CD4-positive, alpha-beta T cell (primary cell): ENCODE results near the gene IFT57. TPM values are rescaled to one million over a fixed set of nuclear protein-coding genes. Genes with fewer than 3 reads are reported as not detected.
A peak's percentile ranks its signal among the peaks of the same experiment; 100 is the strongest.

Experiments used
- ATAC-seq: fragments of 200-7000 bp; cut with Tn5 transposase; one replicate; pipeline ENCODE4 v1.10.0; 2022; ENCODE audit warnings: mild to moderate bottlenecking; ENCODE audit not compliant: poor library complexity
- CTCF ChIA-PET: fragments of 350-600 bp; sonication (Branson Sonifier 250); formaldehyde crosslinking; loops from one replicate; lab custom pipeline; 2021; ENCODE audit warnings: antibody characterized with exemption, inconsistent platforms; lab: Charles Lee
- POLR2A ChIA-PET: fragments of 350-600 bp; sonication (Branson Sonifier 250); formaldehyde crosslinking; loops from one replicate; lab custom pipeline; 2021; ENCODE audit warnings: antibody characterized with exemption, inconsistent platforms; lab: Charles Lee
- DNase-seq, 14 experiments: peaks; one replicate each; pipeline ENCODE4 v3.0.0-alpha.2; 2013 to 2020; ENCODE audit warnings: mixed read lengths in 2 of 14
- H3K27ac ChIP-seq, 2 donors: one replicate each; pipeline versions ENCODE4 v1.5.1 to v1.7.0; 2013; ENCODE audit warnings: low read length in 2 of 2, low read depth in 1 of 2, mild to moderate bottlenecking in 1 of 2
- H3K27me3 ChIP-seq, 2 experiments: 1 replicate in 1 of 2; 2 replicates in 1 of 2; pipeline versions ENCODE4 v1.6.1 to v1.7.0; 2013; ENCODE audit warnings: low read length in 2 of 2, control low read depth in 1 of 2, mild to moderate bottlenecking in 1 of 2, moderate library complexity in 1 of 2; ENCODE audit not compliant: insufficient read depth in 2 of 2, control insufficient read depth in 1 of 2
- H3K36me3 ChIP-seq: one replicate; pipeline ENCODE4 v1.6.1; 2013; ENCODE audit warnings: low read length, control low read depth; ENCODE audit not compliant: insufficient read depth
- H3K4me1 ChIP-seq: one replicate; pipeline ENCODE4 v1.6.1; 2013; ENCODE audit warnings: low read length, control low read depth; ENCODE audit not compliant: insufficient read depth
- H3K4me3 ChIP-seq: one replicate; pipeline ENCODE4 v1.5.1; 2013; ENCODE audit warnings: mild to moderate bottlenecking, low read length, moderate library complexity
- H3K9me3 ChIP-seq, 2 experiments: 1 replicate in 1 of 2; 2 replicates in 1 of 2; pipeline versions ENCODE4 v1.6.1 to v1.7.0; 2013; ENCODE audit warnings: low read length in 2 of 2, mild to moderate bottlenecking in 2 of 2, control low read depth in 1 of 2, moderate library complexity in 1 of 2; ENCODE audit not compliant: control insufficient read depth in 1 of 2, insufficient read depth in 1 of 2
- H3K27ac Mint-ChIP-seq: one replicate; pipeline ENCODE4 v1.8.0; 2020; ENCODE audit warnings: mixed read lengths
- H3K27me3 Mint-ChIP-seq: one replicate; pipeline ENCODE4 v1.8.0; 2021; ENCODE audit warnings: mixed read lengths
- H3K36me3 Mint-ChIP-seq: one replicate; pipeline ENCODE4 v1.8.0; 2021; ENCODE audit warnings: low read depth, mixed read lengths
- H3K4me1 Mint-ChIP-seq: one replicate; pipeline ENCODE4 v1.8.0; 2021; ENCODE audit warnings: low read depth, mixed read lengths
- H3K4me3 Mint-ChIP-seq: one replicate; pipeline ENCODE4 v1.8.0; 2020; ENCODE audit warnings: mild to moderate bottlenecking, mixed read lengths
- H3K9me3 Mint-ChIP-seq: one replicate; pipeline ENCODE4 v1.8.0; 2020; ENCODE audit warnings: mixed read lengths
- intact Hi-C, 2 experiments: fragments of 100-400 bp; cut with DNase I in 1 of 2; cut with micrococcal nuclease in 1 of 2; formaldehyde crosslinking; loops; one replicate each; pipeline versions ENCODE4 v1.15.1 to v1.9.0; 2023 to 2025; cut with DNase I, micrococcal nuclease
- total RNA-seq, 174 experiments: library from RNA in 2 of 174; stranded (reverse) in 2 of 174; gene quantifications; one replicate each; pipeline ENCODE4 v1.2.3 and lab custom pipeline; 2021 to 2026
- TF ChIP-seq, protein P1 (sequence below): fragments of 200-600 bp; IDR thresholded peaks from one replicate; pipeline ENCODE4 v1.8.0; 2022; ENCODE audit warnings: antibody characterized with exemption, mild to moderate bottlenecking

Gene IFT57
- total RNA-seq, 2 experiments from 2014 or later: 56.6 to 58.6 TPM

GRCh38 chr3:108123326-108123725 lies 98.9 kb downstream of the IFT57 start:
- Histone ChIP-seq H3K36me3 (no peaks in the 10 kb centered on the region), H3K4me1 (peaks cover 57% of the 10 kb centered on the region), H3K27ac (no peak overlapping the region), H3K27me3 (no peaks in the 10 kb centered on the region), H3K4me3 (no peak overlapping the region), H3K9me3 (no peaks in the 10 kb centered on the region)
- Mint-ChIP-seq H3K27ac (peak overlapping the region; percentile 95), H3K4me1 (peaks cover 72% of the 10 kb centered on the region), H3K27me3 (no peaks in the 10 kb centered on the region), H3K36me3 (peaks cover 8% of the 10 kb centered on the region), H3K4me3 (no peak overlapping the region), H3K9me3 (peaks cover 5% of the 10 kb centered on the region)
- TF ChIP-seq, protein P1, sequence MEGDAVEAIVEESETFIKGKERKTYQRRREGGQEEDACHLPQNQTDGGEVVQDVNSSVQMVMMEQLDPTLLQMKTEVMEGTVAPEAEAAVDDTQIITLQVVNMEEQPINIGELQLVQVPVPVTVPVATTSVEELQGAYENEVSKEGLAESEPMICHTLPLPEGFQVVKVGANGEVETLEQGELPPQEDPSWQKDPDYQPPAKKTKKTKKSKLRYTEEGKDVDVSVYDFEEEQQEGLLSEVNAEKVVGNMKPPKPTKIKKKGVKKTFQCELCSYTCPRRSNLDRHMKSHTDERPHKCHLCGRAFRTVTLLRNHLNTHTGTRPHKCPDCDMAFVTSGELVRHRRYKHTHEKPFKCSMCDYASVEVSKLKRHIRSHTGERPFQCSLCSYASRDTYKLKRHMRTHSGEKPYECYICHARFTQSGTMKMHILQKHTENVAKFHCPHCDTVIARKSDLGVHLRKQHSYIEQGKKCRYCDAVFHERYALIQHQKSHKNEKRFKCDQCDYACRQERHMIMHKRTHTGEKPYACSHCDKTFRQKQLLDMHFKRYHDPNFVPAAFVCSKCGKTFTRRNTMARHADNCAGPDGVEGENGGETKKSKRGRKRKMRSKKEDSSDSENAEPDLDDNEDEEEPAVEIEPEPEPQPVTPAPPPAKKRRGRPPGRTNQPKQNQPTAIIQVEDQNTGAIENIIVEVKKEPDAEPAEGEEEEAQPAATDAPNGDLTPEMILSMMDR: no peak
- intact Hi-C loops: loop anchor here (2.0 to 10.0 kb wide), 4 partner anchors 27 to 461 kb away; partner anchors contain the start of genes CIP2A (in 2 of the 2) and DZIP3 (in 2 of the 2)
- DNase-seq: no peak
- ChIA-PET CTCF (interaction anchor here (2.2 kb wide), 1 partner anchor 30 kb away, joined by 6 read pairs; no protein-coding TSS in a partner anchor), POLR2A (interaction anchor here (0.6 to 11.8 kb wide), 7 partner anchors 15 to 196 kb away, joined by 3 to 323 read pairs (median 18); partner anchors contain the start of genes CD47 and IFT57)
- no peak for ATAC-seq

DNA sequence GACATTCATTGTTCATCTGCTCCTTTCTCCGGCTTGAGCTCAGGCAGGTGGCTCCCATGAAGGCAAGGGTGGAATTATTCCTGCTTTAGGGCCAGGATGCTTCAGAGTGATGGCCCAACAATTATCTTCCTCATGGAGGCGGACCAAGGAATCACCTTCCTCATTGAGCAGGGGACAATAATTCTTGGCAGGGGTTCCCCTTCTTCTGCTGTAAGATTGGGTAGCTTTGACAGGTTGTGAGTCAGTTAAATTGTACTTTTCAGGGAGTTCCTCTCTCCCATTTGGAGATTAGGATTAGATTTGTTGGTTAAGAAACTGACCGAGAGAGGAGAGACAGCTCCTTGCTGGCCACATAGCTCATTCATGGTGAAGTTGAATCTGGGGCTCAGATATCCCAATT lies 99.9 kb downstream of the IFT57 start:
- H3K9me3 Mint-ChIP-seq: peaks cover under 1% of the 10 kb centered on the region
- TF ChIP-seq, protein P1: no peak
- Histone ChIP-seq H3K9me3 (no peaks in the 10 kb centered on the region), H3K36me3 (no peaks in the 10 kb centered on the region), H3K27me3 (no peaks in the 10 kb centered on the region), H3K27ac (no peak overlapping the region), H3K4me3 (no peak overlapping the region), H3K4me1 (peaks cover 46% of the 10 kb centered on the region)
- DNase-seq: no peak
- peak overlapping the region; percentile 41 for H3K27ac Mint-ChIP-seq
- H3K4me3 Mint-ChIP-seq: no peak overlapping the region
- no peaks in the 10 kb centered on the region for H3K27me3 Mint-ChIP-seq
- ATAC-seq: no peak
- ChIA-PET POLR2A (interaction anchor here (2.4 to 11.8 kb wide), 3 partner anchors 22 to 100 kb away, joined by 11 to 323 read pairs (median 137); partner anchors contain the start of genes CD47 and IFT57), CTCF (no interaction called here)
- peaks cover 1% of the 10 kb centered on the region for H3K36me3 Mint-ChIP-seq
- peaks cover 69% of the 10 kb centered on the region for H3K4me1 Mint-ChIP-seq
- intact Hi-C loops: loop anchor here (2.0 to 10.0 kb wide), 4 partner anchors 25 to 463 kb away; partner anchors contain the start of genes CIP2A (in 2 of the 2) and DZIP3 (in 2 of the 2)

DNA sequence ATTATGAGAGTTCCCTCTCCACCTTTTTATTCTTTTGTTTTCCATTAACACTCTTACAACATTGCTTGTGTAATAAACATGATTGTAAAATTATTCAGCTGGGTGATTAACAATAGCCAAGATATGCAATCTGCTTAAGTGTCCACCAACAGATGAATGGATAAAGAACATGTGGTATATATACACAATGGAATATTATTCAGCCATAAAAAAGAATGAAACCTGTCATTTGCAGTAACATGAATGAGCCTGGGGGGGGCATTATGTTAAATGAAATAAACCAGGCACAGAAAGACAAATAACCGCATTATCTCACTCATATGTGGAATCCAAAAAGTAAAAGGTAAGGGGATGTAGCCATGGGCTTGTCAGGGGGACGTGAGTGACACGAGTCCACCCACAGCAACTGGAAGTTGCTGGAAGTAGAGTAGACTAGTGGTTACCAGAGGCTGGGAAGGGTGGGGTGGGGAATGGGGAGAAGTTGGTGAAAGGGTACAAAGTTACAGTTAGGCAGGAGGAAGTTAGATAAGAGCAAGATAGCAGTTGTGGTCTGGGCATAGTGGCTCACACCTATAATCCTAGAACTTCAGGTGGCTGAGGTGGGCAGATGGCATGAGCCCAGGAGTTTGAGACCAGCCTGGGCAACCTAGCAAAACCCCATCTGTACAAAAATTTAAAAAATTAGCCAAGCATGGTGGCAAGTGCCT lies 102.7 kb downstream of the IFT57 start:
- peak overlapping the region; percentile 8 for H3K27ac Mint-ChIP-seq
- CTCF ChIA-PET: no interaction called here
- no peak for ATAC-seq
- no peaks in the 10 kb centered on the region for H3K27me3 Mint-ChIP-seq
- no peak for DNase-seq
- Histone ChIP-seq H3K9me3 (no peaks in the 10 kb centered on the region), H3K4me3 (no peak overlapping the region), H3K36me3 (no peaks in the 10 kb centered on the region), H3K27ac (no peak overlapping the region), H3K4me1 (peaks cover 22% of the 10 kb centered on the region), H3K27me3 (no peaks in the 10 kb centered on the region)
- peaks cover 46% of the 10 kb centered on the region for H3K4me1 Mint-ChIP-seq
- intact Hi-C loops: loop anchor here (10.0 kb wide), 2 partner anchors 45 to 465 kb away; partner anchors contain the start of genes CIP2A (in 2 of the 2) and DZIP3 (in 2 of the 2)
- H3K36me3 Mint-ChIP-seq: no peaks in the 10 kb centered on the region
- no peak overlapping the region for H3K4me3 Mint-ChIP-seq
- no peaks in the 10 kb centered on the region for H3K9me3 Mint-ChIP-seq
- POLR2A ChIA-PET: interaction anchor here (11.8 kb wide), 1 partner anchor 29 kb away, joined by 323 read pairs; the partner anchor contains the start of gene CD47
- TF ChIP-seq, protein P1: no peak
